ENCODE results near the gene MAGED2. TPM values are rescaled to one million over a fixed set of nuclear protein-coding genes. Genes with fewer than 3 reads are reported as not detected.

Gene MAGED2
- total and polyA plus RNA-seq, 10 of the 15 experiments (the other 5 are each of a cell fraction or from before 2014, with no cell fraction given) = 25.6 to 47.8 (median 38.4) TPM

- no peak for TF ChIP-seq NR2C1 (IDR thresholded peaks at IDR 0.05)
- no peak; the same call in 1 of the 2 replicates for TF ChIP-seq POLR2A (IDR thresholded peaks at IDR 0.05; ENCODE audit: low read depth, low read length)
- no peak for TF ChIP-seq SMAD5 (IDR thresholded peaks at IDR 0.05; ENCODE audit: low read depth)
- no peak for TF ChIP-seq CREB1 (IDR thresholded peaks at IDR 0.05; ENCODE audit: low read depth)
- TF ChIP-seq ESRRA (IDR thresholded peaks at IDR 0.05; ENCODE audit: low read length) = no peak
These were observed 9.8 kb downstream of the MAGED2 start (continued) for GRCh38 chrX:54817220-54817820.

GRCh38 chrX:54818221-54818620 is 10.7 kb downstream of the MAGED2 start:
- ChIA-PET POLR2A (no interaction called here), CTCF (no interaction called here), SMC1A (ENCODE audit: uncharacterized antibody, unreplicated experiment) (interaction anchor here (0.7 kb wide), 1 partner anchor 41 kb away, joined by 3 read pairs; no protein-coding TSS in a partner anchor), RAD21 (ENCODE audit: unreplicated experiment) (no interaction called here)
- no peaks in the 10 kb centered on the region for H3K79me2 ChIP-seq (ENCODE audit: control insufficient read depth, insufficient read depth, low read length)
- H3K27ac ChIP-seq (ENCODE audit: control insufficient read depth, insufficient read depth) = no peak overlapping the region
- BruUV-seq (replicated peaks) = no TSS peak
- H2AFZ ChIP-seq (ENCODE audit: control insufficient read depth, low read depth, low read length) = no peak overlapping the region
- no peak overlapping the region for H3K4me3 ChIP-seq
- no peaks in the 10 kb centered on the region; a peak in 1 of 4 replicates for H3K36me3 ChIP-seq (ENCODE audit: control insufficient read depth in 2 of 2, insufficient read depth in 2 of 2, low read length in 1 of 2)
- in situ Hi-C loops (cut with MboI) (no loop called here), intact Hi-C loops (cut with micrococcal nuclease; ENCODE audit: unreplicated experiment) (no loop called here)
- WGBS (ENCODE audit: insufficient coverage, insufficient replicate concordance, low lambda C conversion rate, missing lambda C conversion rate) = 39% methylated on average over 5 of the region's 5 CpGs
- H3K9ac ChIP-seq (ENCODE audit: control insufficient read depth, insufficient read depth, low read length) = no peak overlapping the region
- no peak for TF ChIP-seq CHD2 (IDR thresholded peaks at IDR 0.05; ENCODE audit: borderline replicate concordance, low read depth, low read length)
- no peak for TF ChIP-seq NFYA (IDR thresholded peaks at IDR 0.05; ENCODE audit: borderline replicate concordance, low read depth, low read length)
- TF ChIP-seq BMI1 (IDR thresholded peaks at IDR 0.05; ENCODE audit: borderline replicate concordance) = no peak
- TF ChIP-seq USF2 (IDR thresholded peaks at IDR 0.05; ENCODE audit: borderline replicate concordance, low read depth, low read length) = no peak
- no peak for TF ChIP-seq NR2F1 (conservative IDR thresholded peaks at IDR 0.05)
- TF ChIP-seq HDAC6 (IDR thresholded peaks at IDR 0.05; ENCODE audit: unreplicated experiment) = no peak
- no peak for TF ChIP-seq CHD4 (IDR thresholded peaks at IDR 0.05)
- no peak for TF ChIP-seq CREB1 (IDR thresholded peaks at IDR 0.05; ENCODE audit: low read depth)
- no peak for TF ChIP-seq ZBTB33 (IDR thresholded peaks at IDR 0.05)
- TF ChIP-seq MLLT1 (IDR thresholded peaks at IDR 0.05) = no peak
- no peak for TF ChIP-seq SREBF1 (IDR thresholded peaks at IDR 0.05; ENCODE audit: low read length)
- H4K20me1 ChIP-seq (ENCODE audit: control insufficient read depth, insufficient read depth) = no peaks in the 10 kb centered on the region
- FAIRE-seq (no peak), ATAC-seq (no peak), DNase-seq (ENCODE audit: low read depth, low spot score) (no peak)
- no peaks in the 10 kb centered on the region for H3K27me3 ChIP-seq (replicated peaks in 1 of 2; ENCODE audit: control insufficient read depth in 2 of 2, insufficient read depth in 2 of 2, low read length in 1 of 2)
- no peaks in the 10 kb centered on the region for H3K9me3 ChIP-seq (replicated peaks; ENCODE audit: control insufficient read depth, insufficient read depth, low read length)
- H3K4me2 ChIP-seq (ENCODE audit: control insufficient read depth, insufficient read depth) = no peak overlapping the region
- no peaks in the 10 kb centered on the region for H3K4me1 ChIP-seq (ENCODE audit: control insufficient read depth, insufficient read depth, low read length)

Measured in GM12878 (cell line).